Trophoblast cell (in vitro differentiated cells and primary cell): Measurements from ENCODE around the gene GPBP1L1.

Experiments used
- DNase-seq, 2 donors: peaks; one replicate each; pipeline ENCODE4 v3.0.0-alpha.2; 2016
- H2AFZ ChIP-seq: 2 replicates; pipeline ENCODE4 v1.6.1; 2013; ENCODE audit warnings: low read length, moderate library complexity, mild to moderate bottlenecking; ENCODE audit not compliant: insufficient read depth, poor library complexity
- H2AK5ac ChIP-seq: 2 replicates; pipeline ENCODE4 v1.6.1; 2013; ENCODE audit warnings: mild to moderate bottlenecking, low read length
- H2BK120ac ChIP-seq: 2 replicates; pipeline ENCODE4 v1.6.1; 2013; ENCODE audit warnings: low read length, mild to moderate bottlenecking, moderate library complexity; ENCODE audit not compliant: insufficient read depth, poor library complexity
- H2BK12ac ChIP-seq: 2 replicates; pipeline ENCODE4 v1.6.1; 2013; ENCODE audit warnings: mild to moderate bottlenecking, low read length, moderate library complexity
- H2BK5ac ChIP-seq: 2 replicates; pipeline ENCODE4 v1.6.1; 2013; ENCODE audit warnings: low read length, low read depth, moderate library complexity, mild to moderate bottlenecking; ENCODE audit not compliant: poor library complexity
- H3K14ac ChIP-seq: 2 replicates; pipeline ENCODE4 v1.6.1; 2013; ENCODE audit warnings: mild to moderate bottlenecking, low read length
- H3K18ac ChIP-seq: 2 replicates; pipeline ENCODE4 v1.6.1; 2013; ENCODE audit warnings: mild to moderate bottlenecking, low read length
- H3K23ac ChIP-seq: 2 replicates; pipeline ENCODE4 v1.6.1; 2013; ENCODE audit warnings: low read length
- H3K27ac ChIP-seq: 2 replicates; pipeline ENCODE4 v1.5.1; 2013; ENCODE audit warnings: low read depth, mild to moderate bottlenecking, inconsistent platforms, low read length, moderate library complexity
- H3K27me3 ChIP-seq: 2 replicates; pipeline ENCODE4 v1.6.1; 2013; ENCODE audit warnings: inconsistent platforms, mild to moderate bottlenecking, low read length, moderate library complexity; ENCODE audit not compliant: insufficient read depth
- H3K36me3 ChIP-seq, 2 experiments: 1 replicate in 1 of 2; 2 replicates in 1 of 2; pipeline ENCODE4 v1.6.1; 2013; ENCODE audit warnings: low read length in 2 of 2, mild to moderate bottlenecking in 2 of 2, moderate library complexity in 1 of 2; ENCODE audit not compliant: insufficient read depth in 2 of 2, control insufficient read depth in 1 of 2
- H3K4ac ChIP-seq: 2 replicates; pipeline ENCODE4 v1.6.1; 2013; ENCODE audit warnings: low read depth, mild to moderate bottlenecking, low read length, moderate library complexity
- H3K4me1 ChIP-seq, 2 experiments: 1 replicate in 1 of 2; 2 replicates in 1 of 2; pipeline ENCODE4 v1.6.1; 2013; ENCODE audit warnings: low read length in 2 of 2, mild to moderate bottlenecking in 2 of 2, moderate library complexity in 1 of 2; ENCODE audit not compliant: insufficient read depth in 2 of 2, control insufficient read depth in 1 of 2
- H3K4me2 ChIP-seq: 2 replicates; pipeline ENCODE4 v1.6.1; 2013; ENCODE audit warnings: inconsistent platforms, mild to moderate bottlenecking, low read length, moderate library complexity
- H3K4me3 ChIP-seq: 2 replicates; pipeline ENCODE4 v1.5.1; 2013; ENCODE audit warnings: mild to moderate bottlenecking, low read depth, low read length, inconsistent platforms
- H3K79me1 ChIP-seq: one replicate; pipeline ENCODE4 v1.6.1; 2013; ENCODE audit warnings: low read length
- H3K79me2 ChIP-seq: 2 replicates; pipeline ENCODE4 v1.6.1; 2013; ENCODE audit warnings: low read length, mild to moderate bottlenecking; ENCODE audit not compliant: control insufficient read depth, insufficient read depth, poor library complexity
- H3K9ac ChIP-seq: 2 replicates; pipeline ENCODE4 v1.6.1; 2013; ENCODE audit warnings: mild to moderate bottlenecking, low read length
- H3K9me3 ChIP-seq: 2 replicates; pipeline ENCODE4 v1.6.1; 2013; ENCODE audit warnings: low read depth, mild to moderate bottlenecking, control low read depth, inconsistent platforms, low read length; ENCODE audit not compliant: insufficient read depth
- H4K12ac ChIP-seq: 2 replicates; pipeline ENCODE4 v1.6.1; 2013; ENCODE audit warnings: low read depth, mild to moderate bottlenecking, low read length, moderate library complexity
- H4K8ac ChIP-seq: 2 replicates; pipeline ENCODE4 v1.6.1; 2013; ENCODE audit warnings: low read depth, mild to moderate bottlenecking, low read length, moderate library complexity
- H4K91ac ChIP-seq: one replicate; pipeline ENCODE4 v1.6.1; 2013; ENCODE audit warnings: low read depth, mild to moderate bottlenecking, low read length, moderate library complexity
- whole genome bisulfite sequencing: extraction: QIAGEN DNeasy Blood & Tissue Kit; methylation state at CpG from one replicate; pipeline ENCODE4 v1.1.7; 2013; ENCODE audit warnings: missing lambda C conversion rate; ENCODE audit not compliant: insufficient read length, insufficient coverage; ENCODE audit errors: extremely low coverage; 5-methylcytosine and 5-hydroxymethylcytosine counted together

Gene GPBP1L1

GRCh38 chr1:45640293-45640692 lies 46.0 kb downstream of the GPBP1L1 start:
- H3K79me2 ChIP-seq: no peaks in the 10 kb centered on the region
- H3K4me3 ChIP-seq: no peak overlapping the region
- no peak overlapping the region for H2BK12ac ChIP-seq
- H2BK120ac ChIP-seq: no peak overlapping the region
- H3K36me3 ChIP-seq: peaks cover 23 to 38% of the 10 kb centered on the region in 2 experiments
- H2BK5ac ChIP-seq: no peak overlapping the region
- WGBS: no CpG with 5 or more reads among the region's 1 CpG
- H4K91ac ChIP-seq: no peak overlapping the region
- no peak overlapping the region for H3K4me2 ChIP-seq
- H3K27ac ChIP-seq: no peak overlapping the region
- peak in 1 of 2 donors; percentile 21 for DNase-seq
- H4K12ac ChIP-seq: no peak overlapping the region
- no peaks in the 10 kb centered on the region for H3K4me1 ChIP-seq
- no peak overlapping the region for H2AK5ac ChIP-seq
- H3K9me3 ChIP-seq: no peaks in the 10 kb centered on the region
- H4K8ac ChIP-seq: no peak overlapping the region
- H3K79me1 ChIP-seq: no peaks in the 10 kb centered on the region
- no peak overlapping the region for H3K14ac ChIP-seq
- no peak overlapping the region for H2AFZ ChIP-seq
- H3K23ac ChIP-seq: no peak overlapping the region
- no peaks in the 10 kb centered on the region for H3K27me3 ChIP-seq
- H3K9ac ChIP-seq: no peak overlapping the region
- no peak overlapping the region for H3K4ac ChIP-seq
- no peak overlapping the region for H3K18ac ChIP-seq

- Histone ChIP-seq H3K23ac (no peak overlapping the region), H3K79me2 (no peaks in the 10 kb centered on the region), H3K18ac (no peak overlapping the region), H3K9me3 (no peaks in the 10 kb centered on the region), H2BK120ac (no peak overlapping the region), H3K4me3 (no peak overlapping the region), H3K36me3 (peaks cover 27 to 48% of the 10 kb centered on the region in 2 experiments), H3K4me2 (no peak overlapping the region), H4K12ac (no peak overlapping the region), H2AK5ac (no peak overlapping the region), H2AFZ (no peak overlapping the region), H3K4me1 (no peaks in the 10 kb centered on the region), H2BK5ac (no peak overlapping the region), H3K14ac (no peak overlapping the region), H3K27ac (no peak overlapping the region), H3K79me1 (no peaks in the 10 kb centered on the region), H2BK12ac (no peak overlapping the region), H3K9ac (no peak overlapping the region), H3K4ac (no peak overlapping the region), H4K91ac (no peak overlapping the region), H4K8ac (no peak overlapping the region), H3K27me3 (no peaks in the 10 kb centered on the region)
- no peak for DNase-seq
- WGBS: no CpG with 5 or more reads among the region's 1 CpG
Measured at GRCh38 chr1:45635211-45635610, 51.1 kb downstream of the GPBP1L1 start.

- Histone ChIP-seq H4K8ac (no peak overlapping the region), H3K4me2 (no peak overlapping the region), H2AK5ac (no peak overlapping the region), H2BK120ac (no peak overlapping the region), H3K27me3 (no peaks in the 10 kb centered on the region), H3K4ac (no peak overlapping the region), H4K91ac (no peak overlapping the region), H3K23ac (no peak overlapping the region), H3K9ac (no peak overlapping the region), H3K79me2 (no peaks in the 10 kb centered on the region), H3K79me1 (no peaks in the 10 kb centered on the region), H4K12ac (no peak overlapping the region), H3K27ac (no peak overlapping the region), H3K4me3 (no peak overlapping the region), H3K4me1 (no peaks in the 10 kb centered on the region), H3K14ac (no peak overlapping the region), H3K9me3 (no peaks in the 10 kb centered on the region), H2BK12ac (no peak overlapping the region), H3K18ac (no peak overlapping the region), H2AFZ (no peak overlapping the region), H2BK5ac (peak overlapping the region; percentile 14), H3K36me3 (peaks cover 34 to 62% of the 10 kb centered on the region in 2 experiments)
- WGBS: no CpG with 5 or more reads among the region's 1 CpG
- no peak for DNase-seq
Measured at GRCh38 chr1:45630429-45630828, 55.9 kb downstream of the GPBP1L1 start.

DNA sequence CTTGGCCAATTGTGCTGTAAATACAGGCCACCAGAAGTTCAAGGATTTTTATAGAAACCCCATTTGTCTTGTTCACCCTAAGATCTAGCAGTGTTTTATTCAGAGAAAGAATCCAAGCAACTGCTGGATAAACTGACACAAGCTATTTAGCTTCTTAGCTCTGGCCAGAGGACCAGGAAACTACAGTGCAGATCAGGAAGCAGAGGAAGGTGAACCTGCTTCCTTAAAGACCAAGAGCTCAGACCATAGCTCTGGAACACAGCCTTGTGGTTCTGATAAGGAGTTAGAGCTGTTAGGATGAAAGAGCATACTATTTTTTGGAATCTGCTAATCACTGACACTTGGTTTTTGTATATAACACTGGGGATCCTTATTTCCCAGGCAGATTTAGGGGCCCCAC lies 57.3 kb downstream of the GPBP1L1 start:
- Histone ChIP-seq H3K4me3 (no peak overlapping the region), H3K23ac (no peak overlapping the region)

More for the DNA sequence above, 57.3 kb downstream of the GPBP1L1 start:
- Histone ChIP-seq H3K4ac (no peak overlapping the region), H3K36me3 (peaks cover 34 to 61% of the 10 kb centered on the region in 2 experiments), H3K79me2 (no peaks in the 10 kb centered on the region), H4K91ac (no peak overlapping the region), H3K18ac (no peak overlapping the region), H3K9me3 (no peaks in the 10 kb centered on the region), H2BK120ac (no peak overlapping the region), H3K4me1 (no peaks in the 10 kb centered on the region), H3K4me2 (no peak overlapping the region), H3K79me1 (no peaks in the 10 kb centered on the region), H3K14ac (no peak overlapping the region), H4K8ac (no peak overlapping the region), H4K12ac (no peak overlapping the region), H2BK5ac (no peak overlapping the region), H2BK12ac (no peak overlapping the region), H2AFZ (no peak overlapping the region), H3K9ac (no peak overlapping the region), H2AK5ac (no peak overlapping the region), H3K27me3 (no peaks in the 10 kb centered on the region), H3K27ac (no peak overlapping the region)
- DNase-seq: no peak
